Measurements from ENCODE around the gene HEXIM2. TPM values are rescaled to one million over a fixed set of nuclear protein-coding genes. Genes with fewer than 3 reads are reported as not detected.

The HEXIM2 gene
- total RNA-seq, 1 donor from 2014 or later, result 13.0 TPM

- Mint-ChIP-seq H3K36me3 (ENCODE audit: low read depth, unreplicated experiment) (no peaks in the 10 kb centered on the region), H3K4me1 (ENCODE audit: unreplicated experiment) (no peaks in the 10 kb centered on the region), H3K27ac (ENCODE audit: unreplicated experiment) (no peak overlapping the region), H3K9me3 (ENCODE audit: unreplicated experiment) (no peaks in the 10 kb centered on the region), H3K27me3 (ENCODE audit: unreplicated experiment) (peaks cover 7% of the 10 kb centered on the region), H3K4me3 (ENCODE audit: unreplicated experiment) (no peak overlapping the region)
- TF ChIP-seq CTCF (IDR thresholded peaks at IDR 0.05; ENCODE audit: unreplicated experiment), result no peak
- no peak for DNase-seq (ENCODE audit: low spot score)
Observed at GRCh38 chr17:45128331-45128730, 33.3 kb upstream of the HEXIM2 start.

GRCh38 chr17:45128989-45129388 is 32.7 kb upstream of the HEXIM2 start:
- Mint-ChIP-seq H3K27me3 (ENCODE audit: unreplicated experiment) (peaks cover 10% of the 10 kb centered on the region), H3K4me3 (ENCODE audit: unreplicated experiment) (no peak overlapping the region), H3K9me3 (ENCODE audit: unreplicated experiment) (no peaks in the 10 kb centered on the region), H3K4me1 (ENCODE audit: unreplicated experiment) (no peaks in the 10 kb centered on the region), H3K27ac (ENCODE audit: unreplicated experiment) (no peak overlapping the region), H3K36me3 (ENCODE audit: low read depth, unreplicated experiment) (no peaks in the 10 kb centered on the region)
- no peak for DNase-seq (ENCODE audit: low spot score)
- TF ChIP-seq CTCF (IDR thresholded peaks at IDR 0.05; ENCODE audit: unreplicated experiment), result no peak

- Mint-ChIP-seq H3K27me3 (ENCODE audit: unreplicated experiment) (peaks cover 10% of the 10 kb centered on the region), H3K4me1 (ENCODE audit: unreplicated experiment) (no peaks in the 10 kb centered on the region), H3K4me3 (ENCODE audit: unreplicated experiment) (no peak overlapping the region)
Observed at GRCh38 chr17:45129426-45129939, 32.2 kb upstream of the HEXIM2 start.

GRCh38 chr17:45129940-45130680 is 31.6 kb upstream of the HEXIM2 start:
- DNase-seq (ENCODE audit: low spot score), result no peak
- no peaks in the 10 kb centered on the region for H3K9me3 Mint-ChIP-seq (ENCODE audit: unreplicated experiment)
- peaks cover 13% of the 10 kb centered on the region for H3K27me3 Mint-ChIP-seq (ENCODE audit: unreplicated experiment)
- no peaks in the 10 kb centered on the region for H3K36me3 Mint-ChIP-seq (ENCODE audit: low read depth, unreplicated experiment)
- H3K4me1 Mint-ChIP-seq (ENCODE audit: unreplicated experiment), result no peaks in the 10 kb centered on the region
- H3K27ac Mint-ChIP-seq (ENCODE audit: unreplicated experiment), result no peak overlapping the region
- no peak overlapping the region for H3K4me3 Mint-ChIP-seq (ENCODE audit: unreplicated experiment)
- TF ChIP-seq CTCF (IDR thresholded peaks at IDR 0.05; ENCODE audit: unreplicated experiment), result no peak

More at GRCh38 chr17:45129426-45129939, 32.2 kb upstream of the HEXIM2 start:
- TF ChIP-seq CTCF (IDR thresholded peaks at IDR 0.05; ENCODE audit: unreplicated experiment), result no peak
- Mint-ChIP-seq H3K36me3 (ENCODE audit: low read depth, unreplicated experiment) (no peaks in the 10 kb centered on the region), H3K27ac (ENCODE audit: unreplicated experiment) (no peak overlapping the region), H3K9me3 (ENCODE audit: unreplicated experiment) (no peaks in the 10 kb centered on the region)
- DNase-seq (ENCODE audit: low spot score), result no peak

All from endothelial cell (in vitro differentiated cells).